Glutamatergic neuron (in vitro differentiated cells): ENCODE data around the gene GREB1L. TPM values are rescaled to one million over a fixed set of nuclear protein-coding genes. Genes with fewer than 3 reads are reported as not detected.

Source experiments
- DNase-seq: peaks from one replicate; pipeline ENCODE4 v3.0.0; 2022
- H3K27ac Mint-ChIP-seq: one replicate; pipeline ENCODE4 v1.8.0; 2020; ENCODE audit warnings: mild to moderate bottlenecking, mixed read lengths, inconsistent platforms; ENCODE audit not compliant: unreplicated experiment
- H3K27me3 Mint-ChIP-seq: one replicate; pipeline ENCODE4 v1.8.0; 2020; ENCODE audit warnings: mild to moderate bottlenecking, moderate library complexity, mixed read lengths, inconsistent platforms; ENCODE audit not compliant: unreplicated experiment
- H3K36me3 Mint-ChIP-seq: one replicate; pipeline ENCODE4 v1.8.0; 2020; ENCODE audit warnings: mild to moderate bottlenecking, mixed read lengths, inconsistent platforms; ENCODE audit not compliant: unreplicated experiment
- H3K4me1 Mint-ChIP-seq: one replicate; pipeline ENCODE4 v1.8.0; 2020; ENCODE audit warnings: mild to moderate bottlenecking, low read depth, mixed read lengths, inconsistent platforms; ENCODE audit not compliant: unreplicated experiment
- H3K4me3 Mint-ChIP-seq: one replicate; pipeline ENCODE4 v1.8.0; 2020; ENCODE audit warnings: mild to moderate bottlenecking, mixed read lengths, inconsistent platforms; ENCODE audit not compliant: unreplicated experiment
- H3K9me3 Mint-ChIP-seq: one replicate; pipeline ENCODE4 v1.8.0; 2020; ENCODE audit warnings: mild to moderate bottlenecking, moderate library complexity, mixed read lengths, inconsistent platforms; ENCODE audit not compliant: unreplicated experiment
- CTCF ChIP-seq: fragments of 200-600 bp; sonication (generic); IDR thresholded peaks from one replicate; pipeline ENCODE4 v1.5.0; 2021; ENCODE audit not compliant: partially characterized antibody, unreplicated experiment
- total RNA-seq: library from RNA; stranded (reverse); fragmentation: NEBNext Ultra II Directional; extraction: Animal tissue kit (Norgen Biotek cat#: 25700); gene quantifications from one replicate; pipeline ENCODE4 v1.2.1, GENCODE V29; 2021; ENCODE audit not compliant: unreplicated experiment

Gene GREB1L
- total RNA-seq, 1 donor from 2014 or later: 154 TPM

- Mint-ChIP-seq H3K27me3 (no peaks in the 10 kb centered on the region), H3K4me1 (peaks cover 41% of the 10 kb centered on the region), H3K4me3 (no peak overlapping the region), H3K36me3 (no peaks in the 10 kb centered on the region), H3K9me3 (no peaks in the 10 kb centered on the region), H3K27ac (peak overlapping the region; percentile 38)
- TF ChIP-seq CTCF: no peak
- DNase-seq: no peak
Measured at GRCh38 chr18:21262244-21262643, 20.2 kb downstream of the GREB1L start.

GRCh38 chr18:21262979-21263378, 20.9 kb downstream of the GREB1L start:
- TF ChIP-seq CTCF: no peak
- Mint-ChIP-seq H3K36me3 (no peaks in the 10 kb centered on the region), H3K4me3 (peak overlapping the region; percentile 72), H3K27ac (peak overlapping the region; percentile 90), H3K9me3 (no peaks in the 10 kb centered on the region), H3K27me3 (no peaks in the 10 kb centered on the region), H3K4me1 (peaks cover 41% of the 10 kb centered on the region)
- no peak for DNase-seq

GRCh38 chr18:21264651-21265050, 22.6 kb downstream of the GREB1L start:
- Mint-ChIP-seq H3K4me1 (peaks cover 39% of the 10 kb centered on the region), H3K27ac (no peak overlapping the region), H3K4me3 (no peak overlapping the region), H3K9me3 (no peaks in the 10 kb centered on the region), H3K27me3 (no peaks in the 10 kb centered on the region), H3K36me3 (no peaks in the 10 kb centered on the region)
- DNase-seq: no peak
- TF ChIP-seq CTCF: no peak

GRCh38 chr18:21265971-21266673, 24.1 kb downstream of the GREB1L start:
- H3K4me3 Mint-ChIP-seq: no peak overlapping the region
- DNase-seq: no peak
- H3K27ac Mint-ChIP-seq: peak overlapping the region; percentile 66
- no peaks in the 10 kb centered on the region for H3K9me3 Mint-ChIP-seq
- TF ChIP-seq CTCF: no peak
- H3K27me3 Mint-ChIP-seq: no peaks in the 10 kb centered on the region
- H3K4me1 Mint-ChIP-seq: peaks cover 37% of the 10 kb centered on the region
- H3K36me3 Mint-ChIP-seq: no peaks in the 10 kb centered on the region

GRCh38 chr18:21267400-21267799, 25.4 kb downstream of the GREB1L start:
- no peak for TF ChIP-seq CTCF
- Mint-ChIP-seq H3K27ac (no peak overlapping the region), H3K9me3 (no peaks in the 10 kb centered on the region), H3K4me3 (no peak overlapping the region), H3K4me1 (peaks cover 33% of the 10 kb centered on the region), H3K36me3 (no peaks in the 10 kb centered on the region), H3K27me3 (no peaks in the 10 kb centered on the region)
- no peak for DNase-seq
